HEK293 (cell line): ENCODE measurements around the gene IZUMO1R.

Experiments used
- CTCF ChIA-PET: fragments of 350-600 bp; formaldehyde crosslinking; extraction: SDS; loops from one replicate; lab custom pipeline; 2021; ENCODE audit warnings: antibody characterized with exemption; lab: Yijun Ruan, JAX
- POLR2A ChIA-PET: fragments of 300-600 bp; formaldehyde crosslinking; extraction: SDS; loops from one replicate; lab custom pipeline; 2020; ENCODE audit warnings: antibody characterized with exemption, inconsistent platforms; lab: Yijun Ruan, JAX
- H3K27ac ChIP-seq: fragments of 200-500 bp; sonication (Bioruptor generic); 2 replicates; pipeline ENCODE4 v1.5.1; 2014; ENCODE audit warnings: low read depth, low read length, control low read depth, inconsistent platforms; ENCODE audit errors: extremely low read depth
- H3K36me3 ChIP-seq, 2 experiments: fragments of 200-500 bp in 1 of 2; sonication (Bioruptor generic) in 1 of 2; 1 replicate in 1 of 2; 2 replicates in 1 of 2; pipeline ENCODE4 v1.5.1; 2014 to 2017; ENCODE audit warnings: inconsistent platforms in 2 of 2, low read length in 2 of 2; ENCODE audit not compliant: control insufficient read depth in 2 of 2, insufficient read depth in 1 of 2
- H3K4me1 ChIP-seq: fragments of 200-500 bp; sonication (Bioruptor generic); 2 replicates; pipeline ENCODE4 v1.5.1; 2014; ENCODE audit warnings: mild to moderate bottlenecking, low read length, inconsistent platforms; ENCODE audit not compliant: control insufficient read depth, insufficient read depth
- H3K4me3 ChIP-seq: 2 replicates; pipeline ENCODE4 v1.5.1; 2011; ENCODE audit warnings: low read depth, mild to moderate bottlenecking, control low read depth, low read length, moderate library complexity
- H3K9me3 ChIP-seq: fragments of 200-500 bp; sonication (Bioruptor generic); 2 replicates; pipeline ENCODE4 v1.5.1; 2014; ENCODE audit warnings: low read depth, low read length, inconsistent platforms; ENCODE audit not compliant: control insufficient read depth, insufficient read depth
- HOXC10 ChIP-seq: sonication (generic); formaldehyde crosslinking; IDR thresholded peaks from 2 replicates; pipeline ENCODE4 v1.8.1; 2023; ENCODE audit warnings: mild to moderate bottlenecking, missing genetic modification reagents
- MZF1 ChIP-seq: fragments of 450-650 bp; formaldehyde crosslinking; IDR thresholded peaks from 2 replicates; pipeline ENCODE4 v1.5.1; 2017; ENCODE audit warnings: missing biosample characterization, missing genetic modification characterization, borderline replicate concordance
- ZFP3 ChIP-seq: fragments of 450-650 bp; formaldehyde crosslinking; IDR thresholded peaks from 2 replicates; pipeline ENCODE4 v1.5.1; 2016; ENCODE audit warnings: low read depth, missing biosample characterization, missing genetic modification characterization
- ZNF223 ChIP-seq: fragments of 450-650 bp; formaldehyde crosslinking; IDR thresholded peaks from 2 replicates; pipeline ENCODE4 v1.5.1; 2016; ENCODE audit warnings: missing biosample characterization, missing genetic modification characterization
- ZNF24 ChIP-seq: fragments of 450-650 bp; formaldehyde crosslinking; IDR thresholded peaks from 2 replicates; pipeline ENCODE4 v1.5.1; 2016; ENCODE audit warnings: missing biosample characterization, missing genetic modification characterization
- ZNF510 ChIP-seq: fragments of 450-650 bp; formaldehyde crosslinking; IDR thresholded peaks from 2 replicates; pipeline ENCODE4 v1.5.1; 2018; ENCODE audit warnings: mild to moderate bottlenecking, missing genetic modification characterization, missing biosample characterization; ENCODE audit not compliant: insufficient replicate concordance
- ZNF610 ChIP-seq: fragments of 450-650 bp; formaldehyde crosslinking; IDR thresholded peaks from 2 replicates; pipeline ENCODE4 v1.5.1; 2016; ENCODE audit warnings: missing biosample characterization, missing genetic modification characterization, borderline replicate concordance
- ZNF626 ChIP-seq: fragments of 450-650 bp; sonication (Bioruptor Pico); formaldehyde crosslinking; IDR thresholded peaks from 2 replicates; pipeline ENCODE4 v1.5.1; 2018; ENCODE audit warnings: missing biosample characterization, missing genetic modification characterization, inconsistent platforms
- ZNF843 ChIP-seq: fragments of 450-650 bp; formaldehyde crosslinking; IDR thresholded peaks from 2 replicates; pipeline ENCODE4 v1.5.1; 2016; ENCODE audit warnings: missing biosample characterization, missing genetic modification characterization
- TF ChIP-seq, protein P1 (sequence below): fragments of 450-650 bp; formaldehyde crosslinking; conservative IDR thresholded peaks from 2 replicates; pipeline ENCODE4 v1.5.1; 2016; ENCODE audit warnings: low read depth, missing biosample characterization, missing genetic modification characterization
- TF ChIP-seq, protein P2 (sequence below): fragments of 450-650 bp; formaldehyde crosslinking; IDR thresholded peaks from 2 replicates; pipeline ENCODE4 v1.5.1; 2017; ENCODE audit warnings: missing biosample characterization, missing genetic modification characterization
- TF ChIP-seq, protein P3 (sequence below): fragments of 450-650 bp; formaldehyde crosslinking; IDR thresholded peaks from 2 replicates; pipeline ENCODE4; 2016; ENCODE audit warnings: missing biosample characterization, missing genetic modification characterization
- TF ChIP-seq, protein P4 (sequence below): fragments of 450-650 bp; formaldehyde crosslinking; IDR thresholded peaks from 2 replicates; pipeline ENCODE4 v1.5.1; 2017; ENCODE audit warnings: missing biosample characterization, missing genetic modification characterization
- TF ChIP-seq, protein P5 (sequence below): fragments of 450-650 bp; formaldehyde crosslinking; IDR thresholded peaks from 2 replicates; pipeline ENCODE4 v1.5.1; 2016; ENCODE audit warnings: missing biosample characterization, missing genetic modification characterization, borderline replicate concordance
- TF ChIP-seq, protein P6 (sequence below): fragments of 450-650 bp; formaldehyde crosslinking; IDR thresholded peaks from 2 replicates; pipeline ENCODE4 v1.5.1; 2016; ENCODE audit warnings: missing biosample characterization, missing genetic modification characterization
- TF ChIP-seq, protein P7 (sequence below): fragments of 450-650 bp; formaldehyde crosslinking; IDR thresholded peaks from 2 replicates; pipeline ENCODE4 v1.5.1; 2016; ENCODE audit warnings: missing biosample characterization, missing genetic modification characterization
- TF ChIP-seq, protein P8 (sequence below): fragments of 450-650 bp; formaldehyde crosslinking; conservative IDR thresholded peaks from 2 replicates; pipeline ENCODE4 v1.5.1; 2016; ENCODE audit warnings: low read depth, missing biosample characterization, missing genetic modification characterization

IZUMO1R gene

DNA sequence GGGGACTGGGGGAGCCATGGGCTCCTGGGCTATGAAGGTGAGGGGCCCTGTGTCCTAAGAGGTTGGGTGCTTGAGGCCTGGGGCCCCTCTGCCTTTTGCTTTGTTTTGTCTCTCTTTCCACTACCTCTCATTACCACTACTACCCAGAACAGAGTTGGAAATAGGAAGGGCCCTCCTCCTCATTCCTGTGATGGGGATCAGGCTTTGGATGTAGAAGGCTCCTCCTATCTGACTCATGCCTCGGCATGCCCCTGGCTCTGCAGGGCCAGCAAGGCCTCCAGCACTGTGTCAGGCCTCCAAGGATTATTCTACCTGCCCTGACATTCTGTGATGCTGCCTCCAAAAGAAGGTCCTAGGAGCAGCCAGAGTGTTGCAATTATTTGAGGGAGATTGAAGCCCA, 766 bp downstream of the IZUMO1R start (continued):
- TF ChIP-seq, protein P1, sequence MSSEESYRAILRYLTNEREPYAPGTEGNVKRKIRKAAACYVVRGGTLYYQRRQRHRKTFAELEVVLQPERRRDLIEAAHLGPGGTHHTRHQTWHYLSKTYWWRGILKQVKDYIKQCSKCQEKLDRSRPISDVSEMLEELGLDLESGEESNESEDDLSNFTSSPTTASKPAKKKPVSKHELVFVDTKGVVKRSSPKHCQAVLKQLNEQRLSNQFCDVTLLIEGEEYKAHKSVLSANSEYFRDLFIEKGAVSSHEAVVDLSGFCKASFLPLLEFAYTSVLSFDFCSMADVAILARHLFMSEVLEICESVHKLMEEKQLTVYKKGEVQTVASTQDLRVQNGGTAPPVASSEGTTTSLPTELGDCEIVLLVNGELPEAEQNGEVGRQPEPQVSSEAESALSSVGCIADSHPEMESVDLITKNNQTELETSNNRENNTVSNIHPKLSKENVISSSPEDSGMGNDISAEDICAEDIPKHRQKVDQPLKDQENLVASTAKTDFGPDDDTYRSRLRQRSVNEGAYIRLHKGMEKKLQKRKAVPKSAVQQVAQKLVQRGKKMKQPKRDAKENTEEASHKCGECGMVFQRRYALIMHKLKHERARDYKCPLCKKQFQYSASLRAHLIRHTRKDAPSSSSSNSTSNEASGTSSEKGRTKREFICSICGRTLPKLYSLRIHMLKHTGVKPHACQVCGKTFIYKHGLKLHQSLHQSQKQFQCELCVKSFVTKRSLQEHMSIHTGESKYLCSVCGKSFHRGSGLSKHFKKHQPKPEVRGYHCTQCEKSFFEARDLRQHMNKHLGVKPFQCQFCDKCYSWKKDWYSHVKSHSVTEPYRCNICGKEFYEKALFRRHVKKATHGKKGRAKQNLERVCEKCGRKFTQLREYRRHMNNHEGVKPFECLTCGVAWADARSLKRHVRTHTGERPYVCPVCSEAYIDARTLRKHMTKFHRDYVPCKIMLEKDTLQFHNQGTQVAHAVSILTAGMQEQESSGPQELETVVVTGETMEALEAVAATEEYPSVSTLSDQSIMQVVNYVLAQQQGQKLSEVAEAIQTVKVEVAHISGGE (tag by site-specific recombination): no peak
- TF ChIP-seq, protein P2, sequence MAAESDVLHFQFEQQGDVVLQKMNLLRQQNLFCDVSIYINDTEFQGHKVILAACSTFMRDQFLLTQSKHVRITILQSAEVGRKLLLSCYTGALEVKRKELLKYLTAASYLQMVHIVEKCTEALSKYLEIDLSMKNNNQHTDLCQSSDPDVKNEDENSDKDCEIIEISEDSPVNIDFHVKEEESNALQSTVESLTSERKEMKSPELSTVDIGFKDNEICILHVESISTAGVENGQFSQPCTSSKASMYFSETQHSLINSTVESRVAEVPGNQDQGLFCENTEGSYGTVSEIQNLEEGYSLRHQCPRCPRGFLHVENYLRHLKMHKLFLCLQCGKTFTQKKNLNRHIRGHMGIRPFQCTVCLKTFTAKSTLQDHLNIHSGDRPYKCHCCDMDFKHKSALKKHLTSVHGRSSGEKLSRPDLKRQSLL (tag by site-specific recombination): no peak
- TF ChIP-seq ZFP3 (tag by site-specific recombination): no peak
- no peak for TF ChIP-seq MZF1 (tag by site-specific recombination)
- TF ChIP-seq, protein P3, sequence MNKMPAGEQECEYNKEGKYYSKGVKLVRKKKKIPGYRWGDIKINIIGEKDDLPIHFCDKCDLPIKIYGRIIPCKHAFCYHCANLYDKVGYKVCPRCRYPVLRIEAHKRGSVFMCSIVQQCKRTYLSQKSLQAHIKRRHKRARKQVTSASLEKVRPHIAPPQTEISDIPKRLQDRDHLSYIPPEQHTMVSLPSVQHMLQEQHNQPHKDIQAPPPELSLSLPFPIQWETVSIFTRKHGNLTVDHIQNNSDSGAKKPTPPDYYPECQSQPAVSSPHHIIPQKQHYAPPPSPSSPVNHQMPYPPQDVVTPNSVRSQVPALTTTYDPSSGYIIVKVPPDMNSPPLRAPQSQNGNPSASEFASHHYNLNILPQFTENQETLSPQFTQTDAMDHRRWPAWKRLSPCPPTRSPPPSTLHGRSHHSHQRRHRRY (tag by site-specific recombination): no peak
- TF ChIP-seq, protein P4, sequence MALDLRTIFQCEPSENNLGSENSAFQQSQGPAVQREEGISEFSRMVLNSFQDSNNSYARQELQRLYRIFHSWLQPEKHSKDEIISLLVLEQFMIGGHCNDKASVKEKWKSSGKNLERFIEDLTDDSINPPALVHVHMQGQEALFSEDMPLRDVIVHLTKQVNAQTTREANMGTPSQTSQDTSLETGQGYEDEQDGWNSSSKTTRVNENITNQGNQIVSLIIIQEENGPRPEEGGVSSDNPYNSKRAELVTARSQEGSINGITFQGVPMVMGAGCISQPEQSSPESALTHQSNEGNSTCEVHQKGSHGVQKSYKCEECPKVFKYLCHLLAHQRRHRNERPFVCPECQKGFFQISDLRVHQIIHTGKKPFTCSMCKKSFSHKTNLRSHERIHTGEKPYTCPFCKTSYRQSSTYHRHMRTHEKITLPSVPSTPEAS: no peak
- TF ChIP-seq, all 188 proteins: peak for 0

DNA sequence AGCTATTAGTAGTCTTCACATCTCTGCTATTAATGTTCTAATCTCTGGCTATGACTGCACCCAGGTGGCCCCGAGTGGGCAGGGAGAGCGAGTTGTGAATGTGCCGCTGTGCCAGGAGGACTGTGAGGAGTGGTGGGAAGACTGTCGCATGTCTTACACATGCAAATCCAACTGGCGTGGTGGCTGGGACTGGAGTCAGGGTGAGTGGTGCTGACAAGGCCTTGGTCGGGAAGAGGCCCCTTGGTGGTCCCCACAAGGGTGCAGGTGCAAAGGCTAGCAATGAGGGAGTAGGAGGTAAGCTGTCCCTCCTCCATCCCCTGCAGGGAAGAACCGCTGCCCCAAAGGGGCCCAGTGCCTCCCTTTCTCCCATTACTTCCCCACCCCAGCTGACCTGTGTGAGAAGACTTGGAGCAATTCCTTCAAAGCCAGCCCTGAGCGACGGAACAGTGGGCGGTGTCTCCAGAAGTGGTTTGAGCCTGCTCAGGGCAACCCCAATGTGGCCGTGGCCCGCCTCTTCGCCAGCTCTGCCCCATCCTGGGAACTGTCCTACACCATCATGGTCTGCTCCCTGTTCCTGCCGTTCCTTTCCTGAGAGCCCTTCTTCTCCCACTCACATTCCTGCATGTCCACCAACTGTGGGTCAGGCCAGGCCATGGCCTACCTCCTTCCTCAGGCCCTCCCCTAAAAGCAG, 2.9 kb downstream of the IZUMO1R start:
- CTCF ChIA-PET: interaction anchor here (0.6 to 0.7 kb wide), 2 partner anchors 11 to 1399 kb away, joined by 3 to 6 read pairs; no protein-coding TSS in a partner anchor
- Histone ChIP-seq H3K9me3 (no peaks in the 10 kb centered on the region), H3K4me3 (no peak overlapping the region), H3K27ac (no peak overlapping the region), H3K36me3 (no peaks in the 10 kb centered on the region), H3K4me1 (no peaks in the 10 kb centered on the region; the same call in 1 of the 2 replicates)
- POLR2A ChIA-PET: no interaction called here
- TF ChIP-seq HOXC10 (CRISPR knock-in tag) (no peak), ZNF626 (tag by site-specific recombination) (no peak), ZNF843 (tag by site-specific recombination) (no peak), ZNF223 (tag by site-specific recombination) (no peak), ZNF24 (no peak), ZNF510 (no peak), ZNF610 (no peak)
- TF ChIP-seq, protein P5, sequence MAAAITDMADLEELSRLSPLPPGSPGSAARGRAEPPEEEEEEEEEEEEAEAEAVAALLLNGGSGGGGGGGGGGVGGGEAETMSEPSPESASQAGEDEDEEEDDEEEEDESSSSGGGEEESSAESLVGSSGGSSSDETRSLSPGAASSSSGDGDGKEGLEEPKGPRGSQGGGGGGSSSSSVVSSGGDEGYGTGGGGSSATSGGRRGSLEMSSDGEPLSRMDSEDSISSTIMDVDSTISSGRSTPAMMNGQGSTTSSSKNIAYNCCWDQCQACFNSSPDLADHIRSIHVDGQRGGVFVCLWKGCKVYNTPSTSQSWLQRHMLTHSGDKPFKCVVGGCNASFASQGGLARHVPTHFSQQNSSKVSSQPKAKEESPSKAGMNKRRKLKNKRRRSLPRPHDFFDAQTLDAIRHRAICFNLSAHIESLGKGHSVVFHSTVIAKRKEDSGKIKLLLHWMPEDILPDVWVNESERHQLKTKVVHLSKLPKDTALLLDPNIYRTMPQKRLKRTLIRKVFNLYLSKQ (tag by site-specific recombination): no peak
- TF ChIP-seq, protein P6, sequence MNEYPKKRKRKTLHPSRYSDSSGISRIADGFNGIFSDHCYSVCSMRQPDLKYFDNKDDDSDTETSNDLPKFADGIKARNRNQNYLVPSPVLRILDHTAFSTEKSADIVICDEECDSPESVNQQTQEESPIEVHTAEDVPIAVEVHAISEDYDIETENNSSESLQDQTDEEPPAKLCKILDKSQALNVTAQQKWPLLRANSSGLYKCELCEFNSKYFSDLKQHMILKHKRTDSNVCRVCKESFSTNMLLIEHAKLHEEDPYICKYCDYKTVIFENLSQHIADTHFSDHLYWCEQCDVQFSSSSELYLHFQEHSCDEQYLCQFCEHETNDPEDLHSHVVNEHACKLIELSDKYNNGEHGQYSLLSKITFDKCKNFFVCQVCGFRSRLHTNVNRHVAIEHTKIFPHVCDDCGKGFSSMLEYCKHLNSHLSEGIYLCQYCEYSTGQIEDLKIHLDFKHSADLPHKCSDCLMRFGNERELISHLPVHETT: no peak
- TF ChIP-seq, protein P7, sequence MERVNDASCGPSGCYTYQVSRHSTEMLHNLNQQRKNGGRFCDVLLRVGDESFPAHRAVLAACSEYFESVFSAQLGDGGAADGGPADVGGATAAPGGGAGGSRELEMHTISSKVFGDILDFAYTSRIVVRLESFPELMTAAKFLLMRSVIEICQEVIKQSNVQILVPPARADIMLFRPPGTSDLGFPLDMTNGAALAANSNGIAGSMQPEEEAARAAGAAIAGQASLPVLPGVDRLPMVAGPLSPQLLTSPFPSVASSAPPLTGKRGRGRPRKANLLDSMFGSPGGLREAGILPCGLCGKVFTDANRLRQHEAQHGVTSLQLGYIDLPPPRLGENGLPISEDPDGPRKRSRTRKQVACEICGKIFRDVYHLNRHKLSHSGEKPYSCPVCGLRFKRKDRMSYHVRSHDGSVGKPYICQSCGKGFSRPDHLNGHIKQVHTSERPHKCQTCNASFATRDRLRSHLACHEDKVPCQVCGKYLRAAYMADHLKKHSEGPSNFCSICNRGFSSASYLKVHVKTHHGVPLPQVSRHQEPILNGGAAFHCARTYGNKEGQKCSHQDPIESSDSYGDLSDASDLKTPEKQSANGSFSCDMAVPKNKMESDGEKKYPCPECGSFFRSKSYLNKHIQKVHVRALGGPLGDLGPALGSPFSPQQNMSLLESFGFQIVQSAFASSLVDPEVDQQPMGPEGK (tag by site-specific recombination): no peak
- TF ChIP-seq, protein P8, sequence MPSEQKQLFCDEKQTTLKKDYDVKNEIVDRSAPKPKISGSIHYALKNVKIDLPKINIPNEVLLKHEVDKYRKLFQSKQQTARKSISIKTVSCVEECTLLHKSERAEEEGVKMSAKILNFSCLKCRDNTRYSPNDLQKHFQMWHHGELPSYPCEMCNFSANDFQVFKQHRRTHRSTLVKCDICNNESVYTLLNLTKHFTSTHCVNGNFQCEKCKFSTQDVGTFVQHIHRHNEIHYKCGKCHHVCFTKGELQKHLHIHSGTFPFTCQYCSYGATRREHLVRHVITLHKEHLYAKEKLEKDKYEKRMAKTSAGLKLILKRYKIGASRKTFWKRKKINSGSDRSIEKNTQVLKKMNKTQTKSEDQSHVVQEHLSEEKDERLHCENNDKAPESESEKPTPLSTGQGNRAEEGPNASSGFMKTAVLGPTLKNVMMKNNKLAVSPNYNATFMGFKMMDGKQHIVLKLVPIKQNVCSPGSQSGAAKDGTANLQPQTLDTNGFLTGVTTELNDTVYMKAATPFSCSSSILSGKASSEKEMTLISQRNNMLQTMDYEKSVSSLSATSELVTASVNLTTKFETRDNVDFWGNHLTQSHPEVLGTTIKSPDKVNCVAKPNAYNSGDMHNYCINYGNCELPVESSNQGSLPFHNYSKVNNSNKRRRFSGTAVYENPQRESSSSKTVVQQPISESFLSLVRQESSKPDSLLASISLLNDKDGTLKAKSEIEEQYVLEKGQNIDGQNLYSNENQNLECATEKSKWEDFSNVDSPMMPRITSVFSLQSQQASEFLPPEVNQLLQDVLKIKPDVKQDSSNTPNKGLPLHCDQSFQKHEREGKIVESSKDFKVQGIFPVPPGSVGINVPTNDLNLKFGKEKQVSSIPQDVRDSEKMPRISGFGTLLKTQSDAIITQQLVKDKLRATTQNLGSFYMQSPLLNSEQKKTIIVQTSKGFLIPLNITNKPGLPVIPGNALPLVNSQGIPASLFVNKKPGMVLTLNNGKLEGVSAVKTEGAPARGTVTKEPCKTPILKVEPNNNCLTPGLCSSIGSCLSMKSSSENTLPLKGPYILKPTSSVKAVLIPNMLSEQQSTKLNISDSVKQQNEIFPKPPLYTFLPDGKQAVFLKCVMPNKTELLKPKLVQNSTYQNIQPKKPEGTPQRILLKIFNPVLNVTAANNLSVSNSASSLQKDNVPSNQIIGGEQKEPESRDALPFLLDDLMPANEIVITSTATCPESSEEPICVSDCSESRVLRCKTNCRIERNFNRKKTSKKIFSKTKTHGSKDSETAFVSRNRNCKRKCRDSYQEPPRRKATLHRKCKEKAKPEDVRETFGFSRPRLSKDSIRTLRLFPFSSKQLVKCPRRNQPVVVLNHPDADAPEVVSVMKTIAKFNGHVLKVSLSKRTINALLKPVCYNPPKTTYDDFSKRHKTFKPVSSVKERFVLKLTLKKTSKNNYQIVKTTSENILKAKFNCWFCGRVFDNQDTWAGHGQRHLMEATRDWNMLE (tag by site-specific recombination): no peak
